Activated effector memory CD4-positive, alpha-beta T cell treated with anti-CD3 and anti-CD28 coated beads, Interleukin-2, amount 50 U/mL, for 16 hours (primary cell): ENCODE data around the gene SLC22A12.

Source experiments
- DNase-seq: peaks from one replicate; pipeline ENCODE4 v3.0.0-alpha.2; 2020

SLC22A12 gene

GRCh38 chr11:64563966-64564365 lies 27.1 kb upstream of the SLC22A12 start:
- no peak for DNase-seq

GRCh38 chr11:64564419-64564818 lies 26.6 kb upstream of the SLC22A12 start:
- peak; percentile 42 for DNase-seq

- peak; percentile 48 for DNase-seq
Observed at GRCh38 chr11:64564947-64565889, 25.8 kb upstream of the SLC22A12 start.

GRCh38 chr11:64566042-64566914 lies 24.7 kb upstream of the SLC22A12 start:
- DNase-seq, result peak; percentile 70

GRCh38 chr11:64566915-64567891 lies 23.8 kb upstream of the SLC22A12 start:
- peak; percentile 57 for DNase-seq

- peak; percentile 58 for DNase-seq
Observed at GRCh38 chr11:64568041-64568571, 22.9 kb upstream of the SLC22A12 start.

- peak; percentile 2 for DNase-seq
Observed at GRCh38 chr11:64568584-64569140, 22.4 kb upstream of the SLC22A12 start.

GRCh38 chr11:64569300-64569970 lies 21.6 kb upstream of the SLC22A12 start:
- DNase-seq, result peak; percentile 27

- no peak for DNase-seq
Observed at GRCh38 chr11:64570341-64570740, 20.7 kb upstream of the SLC22A12 start.

- DNase-seq, result peak; percentile 50
Observed at GRCh38 chr11:64571050-64571409, 20.0 kb upstream of the SLC22A12 start.

GRCh38 chr11:64571410-64572091 lies 19.5 kb upstream of the SLC22A12 start:
- DNase-seq, result peak; percentile 36

GRCh38 chr11:64572143-64572542 lies 18.9 kb upstream of the SLC22A12 start:
- peak; percentile 28 for DNase-seq

- DNase-seq, result peak; percentile 4
Observed at GRCh38 chr11:64577202-64577601, 13.8 kb upstream of the SLC22A12 start.

- DNase-seq, result peak; percentile 21
Observed at GRCh38 chr11:64580412-64580811, 10.6 kb upstream of the SLC22A12 start.

- DNase-seq, result peak; percentile 31
Observed at GRCh38 chr11:64581057-64581523, 9.9 kb upstream of the SLC22A12 start.

- peak; percentile 51 for DNase-seq
Observed at GRCh38 chr11:64582885-64583284, 8.1 kb upstream of the SLC22A12 start.

GRCh38 chr11:64583296-64584262 lies 7.4 kb upstream of the SLC22A12 start:
- DNase-seq, result peak; percentile 46

GRCh38 chr11:64585150-64585549 lies 5.9 kb upstream of the SLC22A12 start:
- peak; percentile 28 for DNase-seq

GRCh38 chr11:64586366-64586765 lies 4.7 kb upstream of the SLC22A12 start:
- DNase-seq, result peak; percentile 4
